HG02642 (cell line): ENCODE data around the gene ZNF862.
"Not testable (repeated sequence)": the region's sequence is repeated elsewhere in the genome, so short reads cannot be mapped to it uniquely, and the experiment has no call there.

Experiments used
- ATAC-seq: cut with Tn5 transposase; IDR thresholded peaks from one replicate; pipeline ENCODE4 v1.9.1; 2021; ENCODE audit warnings: mild to moderate bottlenecking; ENCODE audit not compliant: unreplicated experiment, poor library complexity

Gene ZNF862

DNA sequence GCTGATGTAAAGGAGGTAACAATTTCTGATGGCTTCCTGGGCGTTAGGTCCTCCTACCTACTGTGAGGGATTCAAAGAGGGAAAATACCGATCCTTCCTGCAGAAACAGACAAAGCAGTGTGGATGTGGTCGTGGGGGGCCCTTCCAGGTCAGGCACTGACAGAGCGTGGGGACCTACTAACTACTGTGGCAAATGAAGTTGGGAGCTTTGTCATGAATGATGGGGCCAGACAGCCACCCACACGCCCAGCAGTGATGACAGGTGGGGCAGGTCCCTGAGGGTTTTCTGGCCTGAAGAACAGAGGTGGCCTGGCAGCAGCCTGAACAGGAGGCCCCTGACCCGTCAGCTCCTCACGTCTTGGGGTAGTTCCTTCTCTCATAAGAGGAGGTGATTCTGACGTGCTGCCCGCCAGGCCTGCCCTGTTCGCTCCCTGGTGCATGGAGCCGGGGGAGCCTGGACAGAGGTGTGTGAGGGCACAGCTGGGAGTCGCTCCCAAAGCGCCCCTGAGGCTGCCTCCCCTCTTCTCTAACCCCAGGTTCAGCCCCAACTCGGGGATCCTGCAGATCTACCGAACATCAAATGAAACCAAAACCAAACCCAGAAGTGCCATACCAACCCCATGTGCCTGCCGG, 39.8 kb downstream of the ZNF862 start:
- no peak for ATAC-seq

GRCh38 chr7:149878523-149878921, 40.3 kb downstream of the ZNF862 start:
- no peak for ATAC-seq

GRCh38 chr7:149879271-149879743, 41.1 kb downstream of the ZNF862 start:
- ATAC-seq = no peak

- no peak for ATAC-seq
Observed at GRCh38 chr7:149879766-149880637, 41.8 kb downstream of the ZNF862 start.

- ATAC-seq = no peak
Observed at GRCh38 chr7:149880638-149881311, 42.6 kb downstream of the ZNF862 start.

DNA sequence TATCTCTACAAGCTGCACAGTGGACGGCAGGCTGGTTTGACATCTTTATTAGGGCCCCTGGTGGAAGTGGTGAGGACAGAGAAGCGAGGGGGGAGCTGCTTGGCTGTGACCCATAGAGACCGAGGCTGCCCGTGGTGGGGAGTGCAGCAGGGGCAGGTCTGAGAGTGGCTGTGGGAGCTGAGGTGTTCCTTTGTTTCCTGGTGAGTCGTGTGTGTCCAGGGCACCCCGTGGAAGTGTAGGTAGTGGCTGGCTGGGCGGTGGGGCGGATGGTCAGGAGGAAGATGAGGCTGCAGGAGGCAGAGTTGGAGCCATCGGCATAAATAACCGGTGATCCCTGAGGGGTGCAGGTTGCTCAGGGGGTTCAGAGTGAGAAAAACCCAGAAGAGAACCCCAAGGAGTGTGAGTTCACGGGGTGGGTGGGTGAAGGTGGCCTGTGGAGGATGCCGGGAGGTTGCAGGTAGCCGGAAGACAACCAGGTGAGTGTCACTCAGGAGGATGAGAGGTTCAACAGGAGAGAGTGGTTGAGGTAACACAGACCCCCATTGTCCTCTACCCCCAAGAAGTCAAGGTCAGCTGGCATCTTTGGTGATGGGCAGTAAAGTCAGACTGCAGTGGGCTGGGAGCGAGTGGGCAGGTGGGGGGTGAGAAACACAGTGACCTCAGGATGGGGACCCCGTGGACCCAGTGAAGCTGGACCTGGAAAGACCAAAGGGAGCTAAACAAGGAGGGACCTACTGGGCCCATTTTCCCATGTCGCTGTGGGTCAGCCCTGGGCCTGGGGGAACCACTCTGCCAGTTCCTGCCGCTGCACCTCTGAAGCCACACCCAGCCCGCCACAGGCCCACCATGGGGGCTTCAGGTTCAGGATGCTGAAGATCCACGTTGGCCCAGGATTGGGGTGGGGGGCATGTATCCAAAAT, 43.4 kb downstream of the ZNF862 start:
- no peak for ATAC-seq

GRCh38 chr7:149882248-149883047, 44.3 kb downstream of the ZNF862 start:
- no peak for ATAC-seq

DNA sequence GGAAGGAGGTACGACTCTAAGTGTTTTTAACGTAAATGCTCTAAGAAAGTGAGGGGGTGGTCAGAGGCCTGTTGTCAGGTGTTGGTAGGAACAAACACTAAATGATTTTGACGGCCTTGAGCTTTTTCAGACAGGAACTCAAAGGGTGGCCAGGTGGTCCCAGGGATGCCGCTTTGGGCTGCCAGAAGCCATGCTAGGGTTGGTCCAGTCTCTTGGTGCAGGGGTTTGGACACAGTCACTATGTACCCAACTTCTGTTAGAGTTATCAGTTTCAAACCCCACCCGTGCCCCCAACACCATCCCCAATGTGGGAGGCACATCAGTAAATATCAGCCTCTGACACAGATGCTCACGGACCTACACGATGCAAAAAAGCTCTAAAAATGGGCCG, 44.9 kb downstream of the ZNF862 start:
- no peak for ATAC-seq

- ATAC-seq = peak; percentile 78
Observed at GRCh38 chr7:149883452-149883861, 45.3 kb downstream of the ZNF862 start.

- ATAC-seq = no peak
Observed at GRCh38 chr7:149884016-149884415, 45.8 kb downstream of the ZNF862 start.

- no peak for ATAC-seq
Observed at GRCh38 chr7:149884541-149884940, 46.4 kb downstream of the ZNF862 start.

GRCh38 chr7:149885191-149886017, 47.2 kb downstream of the ZNF862 start:
- no peak for ATAC-seq

- no peak for ATAC-seq
Observed at GRCh38 chr7:149886018-149886415, 47.8 kb downstream of the ZNF862 start.

- ATAC-seq = no peak
Observed at GRCh38 chr7:149887311-149887710, 49.1 kb downstream of the ZNF862 start.

GRCh38 chr7:149890715-149891114, 52.5 kb downstream of the ZNF862 start:
- not testable (repeated sequence) for ATAC-seq

- not testable (repeated sequence) for ATAC-seq
Observed at GRCh38 chr7:149894957-149895356, 56.8 kb downstream of the ZNF862 start.

DNA sequence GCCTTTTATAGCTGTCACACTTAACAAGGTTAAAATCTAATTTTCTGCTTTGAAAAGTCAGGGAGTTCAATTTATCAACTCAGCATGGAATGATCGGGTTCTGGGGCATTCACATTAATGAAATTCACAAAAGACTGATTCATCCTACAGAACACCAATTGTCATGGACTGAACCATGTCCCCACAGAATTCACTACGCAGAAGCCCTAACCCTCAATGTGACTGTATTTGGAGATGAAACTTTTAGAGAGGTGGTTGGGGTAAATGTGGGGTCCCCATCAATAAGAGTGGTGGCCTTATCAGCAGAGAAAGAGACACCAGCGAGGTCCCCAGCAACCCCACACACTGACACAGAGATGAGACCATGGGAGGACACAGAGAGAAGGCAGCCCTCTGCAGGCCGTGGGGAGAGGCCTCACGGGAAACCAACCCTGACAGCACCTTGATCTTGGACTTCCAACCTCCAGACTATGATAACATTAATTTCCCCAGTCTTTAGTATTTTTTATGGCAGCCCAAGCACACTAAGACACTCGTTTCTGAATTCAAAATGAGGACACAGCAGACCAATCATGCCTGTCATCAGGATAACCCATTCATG, 69.7 kb downstream of the ZNF862 start:
- not testable (repeated sequence) for ATAC-seq

DNA sequence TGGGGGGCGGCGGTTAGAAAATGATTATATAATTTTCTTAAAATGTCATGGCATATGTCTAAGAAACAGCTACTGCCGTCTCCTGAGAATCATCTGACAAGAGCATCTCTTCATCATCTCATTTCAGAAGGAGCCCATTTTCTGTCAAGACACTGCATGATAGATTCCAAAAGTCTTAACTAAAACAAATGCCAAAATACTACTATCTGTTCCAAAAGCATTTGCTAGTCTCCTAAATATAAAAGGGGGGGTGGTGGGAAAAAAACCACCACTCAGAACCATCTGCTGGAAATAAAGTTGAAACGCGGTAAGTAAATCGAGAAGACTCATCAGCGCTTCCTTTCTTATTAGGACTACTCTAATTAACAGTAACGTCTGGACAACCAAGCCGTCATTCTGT, 72.0 kb downstream of the ZNF862 start:
- ATAC-seq = not testable (repeated sequence)
